Activated naive CD8-positive, alpha-beta T cell treated with anti-CD3 and anti-CD28 coated beads, Interleukin-2, amount 10 ng/mL, durations not matched to agents 7 days and 5 days (primary cell): ENCODE results near the gene NEK5. TPM values are rescaled to one million over a fixed set of nuclear protein-coding genes. Genes with fewer than 3 reads are reported as not detected.
"Not testable (repeated sequence)": the region's sequence is repeated elsewhere in the genome, so short reads cannot be mapped to it uniquely, and the experiment has no call there.

Experiments
- ATAC-seq: fragments of 150-1000 bp; cut with Tn5 transposase; one replicate; pipeline ENCODE4 v1.10.0; 2021; ENCODE audit warnings: low read depth, moderate library complexity
- POLR2A ChIA-PET: fragments of 350-600 bp; sonication (Branson Sonifier 250); formaldehyde crosslinking; loops from one replicate; lab custom pipeline; 2021; ENCODE audit warnings: antibody characterized with exemption; lab: Charles Lee
- DNase-seq: peaks from one replicate; pipeline ENCODE4 v3.0.0; 2021
- H3K27ac Mint-ChIP-seq: one replicate; pipeline ENCODE4 v1.8.0; 2022; ENCODE audit warnings: mild to moderate bottlenecking, mixed read lengths
- H3K27me3 Mint-ChIP-seq: one replicate; pipeline ENCODE4 v1.8.0; 2022; ENCODE audit warnings: mild to moderate bottlenecking, moderate library complexity, mixed read lengths
- H3K36me3 Mint-ChIP-seq: one replicate; pipeline ENCODE4 v1.8.0; 2021; ENCODE audit warnings: mild to moderate bottlenecking, mixed read lengths
- H3K4me1 Mint-ChIP-seq: one replicate; pipeline ENCODE4 v1.8.0; 2021; ENCODE audit warnings: mixed read lengths
- H3K4me3 Mint-ChIP-seq: one replicate; pipeline ENCODE4 v1.8.0; 2022; ENCODE audit warnings: mild to moderate bottlenecking, moderate library complexity, mixed read lengths
- H3K9me3 Mint-ChIP-seq: one replicate; pipeline ENCODE4 v1.8.0; 2021; ENCODE audit warnings: mixed read lengths
- total RNA-seq, 2 experiments: library from RNA; stranded (reverse); gene quantifications; one replicate each; pipeline ENCODE4 v1.2.3, GENCODE V29; 2021

NEK5 gene
- total RNA-seq, result not detected

DNA sequence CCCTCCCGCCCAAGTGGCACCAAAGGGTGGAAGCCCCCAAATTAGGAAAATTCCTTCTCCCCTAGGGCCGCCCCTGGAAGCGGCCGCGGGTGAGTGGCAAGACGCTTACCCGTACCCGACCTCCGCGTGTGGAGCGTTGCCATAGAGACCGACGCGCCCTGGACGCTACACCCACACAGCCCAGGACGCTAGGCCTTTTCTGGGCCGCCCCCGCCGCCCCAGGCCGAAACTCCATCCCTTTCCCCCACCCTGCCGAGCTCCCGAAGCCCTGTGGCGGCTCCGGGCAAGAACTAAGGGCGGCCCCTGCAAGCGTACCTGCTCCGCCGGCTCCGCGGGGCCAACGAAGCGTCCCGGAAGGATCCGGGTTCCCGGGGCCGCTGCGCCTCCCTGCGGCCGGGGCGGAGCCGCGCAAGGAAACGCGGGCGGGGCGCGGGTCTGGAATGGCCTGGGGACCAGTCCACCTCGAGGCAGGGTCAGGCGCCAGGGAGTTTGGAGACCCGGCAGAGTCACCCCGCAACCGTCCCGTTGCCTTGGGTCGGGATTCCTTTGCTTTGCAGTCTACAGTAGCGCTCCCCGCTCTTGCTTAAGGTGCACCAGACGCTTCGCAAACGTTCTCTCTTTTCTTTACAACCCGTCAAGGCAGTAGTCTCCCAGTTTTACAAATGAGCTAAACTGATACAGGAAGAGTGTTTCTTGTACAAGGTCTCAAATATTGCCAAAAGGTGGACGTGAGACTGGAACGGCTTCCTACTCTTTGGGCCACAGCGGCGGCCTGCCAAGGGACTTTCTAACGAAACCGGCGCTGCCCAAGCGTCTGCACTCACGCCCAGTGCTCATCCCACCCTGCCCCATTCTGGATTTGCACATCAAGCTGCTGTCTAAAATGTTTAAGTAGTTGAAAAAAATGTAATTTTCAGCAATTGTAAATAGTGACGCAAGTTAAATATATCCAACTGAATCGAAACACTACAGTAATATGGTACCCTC, at the start of gene NEK5:
Gene NEK5 (minus strand): TSS at position 360 of the 987 bp plus-strand sequence. CDS start 1,591 bp downstream, outside the sequence.
- H3K4me3 Mint-ChIP-seq, result peak within 1 kb of the TSS; percentile 85
- peak; percentile 87 for ATAC-seq
- H3K27me3 Mint-ChIP-seq, result peaks cover 9% of the 10 kb centered on the region
- H3K27ac Mint-ChIP-seq, result no peak within 1 kb of the TSS
- H3K4me1 Mint-ChIP-seq, result peaks cover 11% of the 10 kb centered on the region
- no peaks in the 10 kb centered on the region for H3K36me3 Mint-ChIP-seq
- DNase-seq, result peak; percentile 79
- POLR2A ChIA-PET, result no interaction called here
- no peaks in the 10 kb centered on the region for H3K9me3 Mint-ChIP-seq

GRCh38 chr13:52177276-52177675, 48.4 kb upstream of the NEK5 start:
- Mint-ChIP-seq H3K36me3 (peaks cover 17% of the 10 kb centered on the region), H3K9me3 (no peaks in the 10 kb centered on the region), H3K27ac (no peak overlapping the region), H3K27me3 (no peaks in the 10 kb centered on the region), H3K4me1 (peaks cover 7% of the 10 kb centered on the region), H3K4me3 (no peak overlapping the region)
- DNase-seq (no peak), ATAC-seq (no peak)
- POLR2A ChIA-PET, result interaction anchor here (1.3 kb wide), 1 partner anchor 17 kb away, joined by 3 read pairs; the partner anchor contains the start of gene NEK3

DNA sequence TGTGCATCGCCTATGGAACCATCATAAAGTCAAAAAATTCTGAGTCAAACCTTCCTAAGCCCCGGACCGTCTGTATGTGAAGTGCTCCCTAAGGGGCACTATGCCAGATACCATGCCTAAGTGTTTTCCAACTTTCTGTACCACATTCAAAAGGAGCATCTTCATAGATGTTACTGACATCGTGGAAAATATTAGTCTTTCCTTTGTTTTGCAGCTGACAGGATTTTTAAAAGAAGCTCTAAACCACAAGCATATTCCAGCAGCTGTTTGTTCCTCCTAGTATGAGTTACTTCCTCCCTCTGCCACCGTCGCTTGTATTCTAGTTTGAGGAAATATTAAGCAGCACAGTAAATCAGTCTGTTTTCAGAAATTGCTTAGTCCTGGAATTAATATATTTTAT, 45.1 kb upstream of the NEK5 start:
- H3K4me1 Mint-ChIP-seq, H3K4me3 Mint-ChIP-seq, H3K27ac Mint-ChIP-seq, H3K27me3 Mint-ChIP-seq, POLR2A ChIA-PET, ATAC-seq, H3K9me3 Mint-ChIP-seq, DNase-seq: not testable (repeated sequence)
- peaks cover 18% of the 10 kb centered on the region for H3K36me3 Mint-ChIP-seq

DNA sequence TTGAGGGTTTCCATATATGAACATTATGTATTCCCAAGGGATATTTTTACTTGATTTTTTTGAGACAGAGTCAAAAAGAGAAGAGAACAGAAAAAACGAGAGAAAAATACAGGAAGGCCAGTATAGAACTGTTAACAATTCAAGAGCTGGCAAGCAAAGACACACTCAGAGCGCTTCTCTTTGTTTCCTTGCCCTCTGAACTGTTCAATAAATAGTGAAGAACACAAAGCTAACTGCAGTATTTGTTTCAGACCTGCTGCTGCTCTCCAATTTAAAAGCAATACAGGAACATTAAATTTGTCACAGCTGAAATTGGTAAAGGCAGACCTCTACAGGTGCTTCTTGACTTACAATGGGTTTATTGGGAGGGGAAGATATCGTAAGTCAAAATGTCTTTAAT, 44.5 kb upstream of the NEK5 start:
- Mint-ChIP-seq H3K27ac (no peak overlapping the region), H3K27me3 (no peaks in the 10 kb centered on the region), H3K36me3 (peaks cover 18% of the 10 kb centered on the region), H3K9me3 (no peaks in the 10 kb centered on the region), H3K4me3 (no peak overlapping the region), H3K4me1 (peaks cover 5% of the 10 kb centered on the region)
- POLR2A ChIA-PET, result no interaction called here
- DNase-seq (no peak), ATAC-seq (no peak)

GRCh38 chr13:52171686-52172085, 42.8 kb upstream of the NEK5 start:
- ATAC-seq, DNase-seq, H3K9me3 Mint-ChIP-seq, H3K4me1 Mint-ChIP-seq, H3K27me3 Mint-ChIP-seq, H3K4me3 Mint-ChIP-seq, H3K27ac Mint-ChIP-seq, POLR2A ChIA-PET: not testable (repeated sequence)
- H3K36me3 Mint-ChIP-seq, result peaks cover 22% of the 10 kb centered on the region

GRCh38 chr13:52170828-52171391, 42.0 kb upstream of the NEK5 start:
- H3K4me1 Mint-ChIP-seq, DNase-seq, ATAC-seq, H3K4me3 Mint-ChIP-seq, POLR2A ChIA-PET, H3K27me3 Mint-ChIP-seq, H3K27ac Mint-ChIP-seq, H3K9me3 Mint-ChIP-seq: not testable (repeated sequence)
- H3K36me3 Mint-ChIP-seq, result peaks cover 26% of the 10 kb centered on the region

DNA sequence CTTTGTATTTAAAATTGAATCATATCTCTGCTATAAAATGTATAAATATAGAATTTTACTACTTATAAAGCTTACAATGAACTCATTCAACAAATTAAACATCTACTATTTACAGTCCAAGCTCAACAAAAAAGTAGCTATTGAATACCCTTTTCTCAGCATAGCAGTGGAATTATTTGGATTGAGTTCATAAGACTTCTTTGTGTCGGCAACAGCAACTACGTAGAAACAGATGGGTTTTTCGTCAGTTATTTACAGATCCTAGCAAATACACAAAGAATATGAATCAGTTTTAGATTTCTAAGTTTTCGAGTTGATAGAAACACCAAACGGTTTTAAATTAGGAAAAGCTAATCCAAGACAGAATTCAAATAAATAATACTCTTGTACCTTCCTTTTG, 41.0 kb upstream of the NEK5 start:
- Mint-ChIP-seq H3K27me3 (no peaks in the 10 kb centered on the region), H3K4me1 (peaks cover 5% of the 10 kb centered on the region), H3K36me3 (peaks cover 23% of the 10 kb centered on the region), H3K27ac (no peak overlapping the region), H3K4me3 (no peak overlapping the region), H3K9me3 (no peaks in the 10 kb centered on the region)
- DNase-seq, result no peak
- no peak for ATAC-seq
- POLR2A ChIA-PET, result no interaction called here

DNA sequence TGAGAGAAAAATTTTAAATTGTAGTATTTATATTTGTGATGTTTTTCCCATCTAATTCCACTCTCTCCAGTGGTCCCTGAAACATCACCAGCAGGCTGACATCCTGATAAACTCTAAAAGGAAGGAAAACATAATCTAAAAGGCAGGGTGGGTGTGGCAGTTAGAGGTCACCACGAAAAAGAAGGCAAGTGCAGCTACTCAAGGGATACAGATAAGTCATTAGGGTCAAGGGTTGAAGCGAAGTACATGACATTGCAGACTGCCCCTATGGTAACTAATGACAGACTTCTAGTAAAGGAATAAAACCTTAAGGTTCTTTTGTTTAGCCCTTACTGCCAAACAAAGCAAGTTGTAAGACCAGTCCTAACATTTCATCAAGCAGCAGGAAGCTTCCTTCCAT, 36.5 kb upstream of the NEK5 start:
- POLR2A ChIA-PET, result no interaction called here
- Mint-ChIP-seq H3K9me3 (no peaks in the 10 kb centered on the region), H3K27ac (no peak overlapping the region), H3K27me3 (no peaks in the 10 kb centered on the region), H3K4me1 (peaks cover 10% of the 10 kb centered on the region), H3K4me3 (no peak overlapping the region), H3K36me3 (peaks cover 12% of the 10 kb centered on the region)
- DNase-seq, result no peak
- ATAC-seq, result no peak

GRCh38 chr13:52164989-52165388, 36.1 kb upstream of the NEK5 start:
- Mint-ChIP-seq H3K4me1 (peaks cover 11% of the 10 kb centered on the region), H3K4me3 (no peak overlapping the region), H3K27ac (no peak overlapping the region), H3K27me3 (no peaks in the 10 kb centered on the region), H3K9me3 (no peaks in the 10 kb centered on the region), H3K36me3 (peaks cover 10% of the 10 kb centered on the region)
- DNase-seq (no peak), ATAC-seq (no peak)
- POLR2A ChIA-PET, result no interaction called here

- H3K4me1 Mint-ChIP-seq, result peaks cover 16% of the 10 kb centered on the region
- H3K9me3 Mint-ChIP-seq, H3K27ac Mint-ChIP-seq, H3K27me3 Mint-ChIP-seq, POLR2A ChIA-PET, H3K36me3 Mint-ChIP-seq, DNase-seq, H3K4me3 Mint-ChIP-seq, ATAC-seq: not testable (repeated sequence)
Measured at GRCh38 chr13:52163878-52164277, 35.0 kb upstream of the NEK5 start.

DNA sequence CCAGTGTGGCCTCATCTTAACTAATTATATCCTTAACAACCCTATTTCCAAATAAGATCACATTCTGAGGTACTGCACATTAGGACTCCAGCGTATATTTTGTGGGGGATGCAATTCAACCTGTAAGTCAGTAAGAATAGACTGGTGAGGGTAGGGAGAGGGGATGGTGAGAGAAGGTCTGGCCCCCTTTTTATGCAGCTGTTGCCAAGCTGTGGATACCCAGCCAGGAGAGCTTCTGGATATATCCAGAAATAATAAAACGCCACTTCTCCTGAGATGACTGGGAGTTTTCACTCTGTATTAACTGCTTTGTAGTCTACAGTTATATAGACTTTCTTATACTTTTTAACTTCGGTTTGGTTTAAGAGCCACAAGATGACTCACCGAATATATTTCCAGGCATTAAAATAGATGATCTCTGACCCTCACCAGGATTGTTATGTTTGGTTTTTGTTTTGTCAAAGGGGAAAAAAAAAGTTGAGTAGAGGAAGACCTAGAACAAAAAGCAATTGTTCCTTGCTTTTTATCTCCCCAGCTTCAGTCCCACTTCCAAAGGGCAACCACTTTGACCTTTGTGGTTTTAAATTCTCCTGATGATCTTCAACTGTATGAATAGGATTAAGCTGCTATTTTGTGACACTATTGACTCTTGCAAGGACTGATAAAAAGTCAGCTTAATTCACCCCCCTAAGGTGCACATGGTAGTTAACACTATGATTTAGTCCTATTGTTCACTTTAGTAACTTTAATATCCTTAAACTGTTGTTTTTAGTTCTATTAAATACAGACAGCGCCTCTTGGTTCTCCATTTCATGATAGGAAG, 33.6 kb upstream of the NEK5 start:
- Mint-ChIP-seq H3K4me1 (peaks cover 23% of the 10 kb centered on the region), H3K9me3 (no peaks in the 10 kb centered on the region), H3K36me3 (peaks cover 10% of the 10 kb centered on the region), H3K27ac (no peak overlapping the region), H3K4me3 (no peak overlapping the region), H3K27me3 (peaks cover 14% of the 10 kb centered on the region)
- ATAC-seq, result no peak
- POLR2A ChIA-PET, result interaction anchor here (0.6 to 0.7 kb wide), 2 partner anchors 16 to 41 kb away, joined by 3 to 4 read pairs; no protein-coding TSS in a partner anchor
- no peak for DNase-seq

GRCh38 chr13:52161181-52161646, 32.3 kb upstream of the NEK5 start:
- Mint-ChIP-seq H3K27ac (no peak overlapping the region), H3K4me3 (no peak overlapping the region), H3K36me3 (peaks cover 3% of the 10 kb centered on the region), H3K27me3 (peaks cover 23% of the 10 kb centered on the region), H3K9me3 (no peaks in the 10 kb centered on the region), H3K4me1 (peaks cover 23% of the 10 kb centered on the region)
- no peak for DNase-seq
- POLR2A ChIA-PET, result no interaction called here
- no peak for ATAC-seq

- H3K9me3 Mint-ChIP-seq, result no peaks in the 10 kb centered on the region
- H3K36me3 Mint-ChIP-seq, result peaks cover 2% of the 10 kb centered on the region
- peaks cover 23% of the 10 kb centered on the region for H3K27me3 Mint-ChIP-seq
- POLR2A ChIA-PET, result interaction anchor here (1.6 kb wide), 1 partner anchor 16 kb away, joined by 3 read pairs; no protein-coding TSS in a partner anchor
- ATAC-seq (no peak), DNase-seq (no peak)
- H3K4me1 Mint-ChIP-seq, result peaks cover 23% of the 10 kb centered on the region
- H3K4me3 Mint-ChIP-seq, result peak overlapping the region; percentile 23
- no peak overlapping the region for H3K27ac Mint-ChIP-seq
Measured at GRCh38 chr13:52160506-52160905, 31.6 kb upstream of the NEK5 start.
